ENCODE data around the gene TPH2.

TPH2 gene

GRCh38 chr12:72037006-72037795, 98.6 kb downstream of the TPH2 start:
- DNase-seq: no peak

- DNase-seq: no peak
Observed at GRCh38 chr12:72041811-72042210, 103.2 kb downstream of the TPH2 start.

GRCh38 chr12:72053604-72054003, 115.0 kb downstream of the TPH2 start:
- DNase-seq: no peak

GRCh38 chr12:72054511-72054910, 115.9 kb downstream of the TPH2 start:
- no peak for DNase-seq

- DNase-seq: no peak
Observed at GRCh38 chr12:72057330-72057914, 118.8 kb downstream of the TPH2 start.

- no peak for DNase-seq
Observed at GRCh38 chr12:72063073-72063472, 124.4 kb downstream of the TPH2 start.

GRCh38 chr12:72071030-72071429, 132.4 kb downstream of the TPH2 start:
- no peak for DNase-seq

- no peak for DNase-seq
Observed at GRCh38 chr12:72072592-72073212, 134.1 kb downstream of the TPH2 start.

- DNase-seq: no peak
Observed at GRCh38 chr12:72074065-72074464, 135.4 kb downstream of the TPH2 start.

GRCh38 chr12:72074956-72075355, 136.3 kb downstream of the TPH2 start:
- no peak for DNase-seq

- DNase-seq: no peak
Observed at GRCh38 chr12:72075401-72075800, 136.8 kb downstream of the TPH2 start.

- no peak for DNase-seq
Observed at GRCh38 chr12:72075891-72076557, 137.4 kb downstream of the TPH2 start.

GRCh38 chr12:72076558-72076915, 137.9 kb downstream of the TPH2 start:
- DNase-seq: no peak

GRCh38 chr12:72077111-72077820, 138.6 kb downstream of the TPH2 start:
- DNase-seq: no peak

GRCh38 chr12:72081777-72082176, 143.1 kb downstream of the TPH2 start:
- no peak for DNase-seq

Data from CD4-positive, alpha-beta T cell treated with Interleukin-17A for 4 hours (primary cell).